DOHH2 (cell line): ENCODE data around the gene OR51B5.
"Not testable (repeated sequence)": the region's sequence is repeated elsewhere in the genome, so short reads cannot be mapped to it uniquely, and the experiment has no call there.

Experiments
- H3F3A ChIP-seq: fragments of 200-600 bp; sonication (generic), shearing (Covaris generic); 2 replicates; pipeline ENCODE4 v1.6.0; 2016; ENCODE audit warnings: antibody characterized with exemption, mild to moderate bottlenecking; ENCODE audit not compliant: control insufficient read depth, insufficient read depth
- H3K27ac ChIP-seq: fragments of 200-600 bp; sonication (generic); 2 replicates; pipeline ENCODE4 v1.5.1; 2014; ENCODE audit warnings: low read depth, mild to moderate bottlenecking, low read length, moderate library complexity
- H3K27me3 ChIP-seq: fragments of 200-600 bp; sonication (generic); 2 replicates; pipeline ENCODE4 v1.6.1; 2014; ENCODE audit warnings: mild to moderate bottlenecking, low read length, mixed read lengths; ENCODE audit not compliant: control insufficient read depth
- H3K36me3 ChIP-seq: fragments of 200-600 bp; sonication (generic); 2 replicates; pipeline ENCODE4 v1.6.1; 2014; ENCODE audit warnings: mild to moderate bottlenecking, low read length, moderate library complexity, mixed read lengths; ENCODE audit not compliant: control insufficient read depth
- H3K4me1 ChIP-seq: fragments of 200-600 bp; sonication (generic); 2 replicates; pipeline ENCODE4 v1.6.1; 2014; ENCODE audit warnings: mild to moderate bottlenecking, low read length, mixed read lengths; ENCODE audit not compliant: control insufficient read depth
- H3K4me2 ChIP-seq: fragments of 200-600 bp; sonication (generic); 2 replicates; pipeline ENCODE4 v1.6.0; 2014; ENCODE audit warnings: mild to moderate bottlenecking, low read length, moderate library complexity
- H3K4me3 ChIP-seq: fragments of 200-600 bp; sonication (generic); 2 replicates; pipeline ENCODE4 v1.5.1; 2014; ENCODE audit warnings: mild to moderate bottlenecking, low read length, mixed read lengths
- H3K79me2 ChIP-seq: fragments of 200-600 bp; sonication (generic); 2 replicates; pipeline ENCODE4 v1.6.1; 2014; ENCODE audit warnings: mild to moderate bottlenecking, low read length, mixed read lengths; ENCODE audit not compliant: control insufficient read depth
- H3K9me2 ChIP-seq: fragments of 200-600 bp; sonication (generic); replicated peaks from 2 replicates; pipeline ENCODE4 v1.6.1; 2014; ENCODE audit warnings: mild to moderate bottlenecking, low read length, mixed read lengths; ENCODE audit not compliant: control insufficient read depth
- H3K9me3 ChIP-seq: fragments of 200-600 bp; sonication (generic); 2 replicates; pipeline ENCODE4 v1.6.1; 2014; ENCODE audit warnings: antibody characterized with exemption, low read length, mixed read lengths; ENCODE audit not compliant: control insufficient read depth, insufficient read depth
- H4K20me1 ChIP-seq: fragments of 200-600 bp; sonication (generic); 2 replicates; pipeline ENCODE4 v1.6.0; 2014; ENCODE audit warnings: low read depth, mild to moderate bottlenecking, antibody characterized with exemption, low read length, moderate library complexity; ENCODE audit not compliant: control insufficient read depth, insufficient read depth
- CTCF ChIP-seq: fragments of 200-600 bp; sonication (generic); IDR thresholded peaks from one replicate; pipeline ENCODE4 v1.5.1; 2014; ENCODE audit warnings: antibody characterized with exemption, mild to moderate bottlenecking, low read depth, low read length; ENCODE audit not compliant: poor library complexity, severe bottlenecking
- EZH2phosphoT487 ChIP-seq: fragments of 200-600 bp; sonication (generic); IDR thresholded peaks from 2 replicates; pipeline ENCODE4 v1.6.1; 2017; ENCODE audit warnings: borderline replicate concordance, mild to moderate bottlenecking, antibody characterized with exemption, low read length, moderate library complexity, mixed read lengths

The OR51B5 gene

GRCh38 chr11:5298451-5298850 lies 44.9 kb downstream of the OR51B5 start:
- Histone ChIP-seq H3K9me3 (no peaks in the 10 kb centered on the region), H3K4me2 (no peak overlapping the region), H3K27me3 (no peaks in the 10 kb centered on the region), H3K79me2 (no peaks in the 10 kb centered on the region), H3F3A (no peaks in the 10 kb centered on the region), H3K36me3 (no peaks in the 10 kb centered on the region), H3K27ac (no peak overlapping the region), H3K4me3 (no peak overlapping the region), H3K4me1 (no peaks in the 10 kb centered on the region), H4K20me1 (no peaks in the 10 kb centered on the region), H3K9me2 (no peaks in the 10 kb centered on the region)
- TF ChIP-seq CTCF (no peak), EZH2phosphoT487 (no peak)

GRCh38 chr11:5297721-5298323 lies 45.5 kb downstream of the OR51B5 start:
- no peaks in the 10 kb centered on the region for H3K36me3 ChIP-seq
- no peak overlapping the region for H3K27ac ChIP-seq
- no peaks in the 10 kb centered on the region for H3K4me1 ChIP-seq
- no peaks in the 10 kb centered on the region for H3K27me3 ChIP-seq
- no peaks in the 10 kb centered on the region for H3F3A ChIP-seq
- no peaks in the 10 kb centered on the region for H3K9me3 ChIP-seq
- no peak overlapping the region for H3K4me3 ChIP-seq
- H3K4me2 ChIP-seq = no peak overlapping the region
- H4K20me1 ChIP-seq = no peaks in the 10 kb centered on the region
- no peaks in the 10 kb centered on the region for H3K79me2 ChIP-seq
- TF ChIP-seq EZH2phosphoT487 (no peak), CTCF (no peak)
- no peaks in the 10 kb centered on the region for H3K9me2 ChIP-seq

GRCh38 chr11:5294342-5294995 lies 48.9 kb downstream of the OR51B5 start:
- H3K4me2 ChIP-seq, H3K36me3 ChIP-seq, H3K9me2 ChIP-seq, H3K4me3 ChIP-seq, H4K20me1 ChIP-seq, H3F3A ChIP-seq, H3K27ac ChIP-seq, H3K79me2 ChIP-seq, H3K4me1 ChIP-seq, H3K9me3 ChIP-seq, H3K27me3 ChIP-seq: not testable (repeated sequence)

- Histone ChIP-seq H3K4me3 (no peak overlapping the region), H3K4me2 (no peak overlapping the region), H4K20me1 (no peaks in the 10 kb centered on the region), H3K27me3 (no peaks in the 10 kb centered on the region), H3K9me3 (no peaks in the 10 kb centered on the region), H3K9me2 (no peaks in the 10 kb centered on the region), H3F3A (no peaks in the 10 kb centered on the region), H3K4me1 (no peaks in the 10 kb centered on the region), H3K79me2 (no peaks in the 10 kb centered on the region), H3K36me3 (no peaks in the 10 kb centered on the region), H3K27ac (no peak overlapping the region)
- TF ChIP-seq EZH2phosphoT487 (no peak), CTCF (no peak)
Measured at GRCh38 chr11:5293028-5293427, 50.3 kb downstream of the OR51B5 start.
